ENCODE measurements around the gene SUPV3L1. TPM values are rescaled to one million over a fixed set of nuclear protein-coding genes. Genes with fewer than 3 reads are reported as not detected.

The SUPV3L1 gene
- total and polyA plus RNA-seq, 10 of the 15 experiments (the other 5 are each of a cell fraction or from before 2014, with no cell fraction given), result 18.4 to 57.8 (median 44.2) TPM

DNA sequence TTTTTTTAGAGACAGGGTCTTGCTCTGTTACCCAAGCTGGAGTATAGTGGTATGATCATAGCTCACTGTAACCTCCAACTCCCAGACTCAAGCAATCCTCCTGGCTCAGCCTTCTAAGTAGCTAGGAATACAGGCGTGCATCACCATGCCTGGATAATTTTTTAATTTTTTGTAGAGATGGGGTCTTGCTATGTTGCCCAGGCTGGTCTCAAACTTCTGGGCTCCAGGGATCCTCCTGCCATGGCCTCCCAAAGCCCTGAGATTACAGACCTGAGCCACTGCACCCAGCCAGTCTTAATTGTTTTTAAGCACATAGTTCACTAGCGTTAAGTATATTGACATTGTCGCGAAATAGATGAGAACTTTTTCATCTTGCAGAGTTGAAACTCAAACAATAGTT lies 2.0 kb downstream of the SUPV3L1 start:
- no peak for TF ChIP-seq ASH2L (IDR thresholded peaks at IDR 0.05; ENCODE audit: borderline replicate concordance, low read depth)
- RAD21 ChIA-PET (ENCODE audit: unreplicated experiment), result no interaction called here
- CTCF ChIA-PET, result no interaction called here
- POLR2A ChIA-PET, result no interaction called here
- no TSS peak for BruUV-seq (replicated peaks)
- no peak for DNase-seq (ENCODE audit: low read depth, low spot score)
- H3K4me3 ChIP-seq, result no peak overlapping the region
- ATAC-seq, result no peak
- peaks cover 4% of the 10 kb centered on the region; the same call in 1 of the 2 replicates for H3K4me1 ChIP-seq (ENCODE audit: control insufficient read depth, insufficient read depth, low read length)
- intact Hi-C loops (cut with micrococcal nuclease; ENCODE audit: unreplicated experiment) (no loop called here), in situ Hi-C loops (cut with MboI) (no loop called here)
- no peak for FAIRE-seq
- no peak overlapping the region for H2AFZ ChIP-seq (ENCODE audit: control insufficient read depth, low read depth, low read length)
- no peaks in the 10 kb centered on the region for H3K9me3 ChIP-seq (replicated peaks; ENCODE audit: control insufficient read depth, insufficient read depth, low read length)
- no peak overlapping the region for H3K9ac ChIP-seq (ENCODE audit: control insufficient read depth, insufficient read depth, low read length)
- H4K20me1 ChIP-seq (ENCODE audit: control insufficient read depth, insufficient read depth), result no peaks in the 10 kb centered on the region
- no peaks in the 10 kb centered on the region for H3K27me3 ChIP-seq (replicated peaks in 1 of 2; ENCODE audit: control insufficient read depth in 2 of 2, insufficient read depth in 2 of 2, low read length in 1 of 2)
- peak overlapping the region; percentile 18; the same call in 1 of the 2 replicates for H3K4me2 ChIP-seq (ENCODE audit: control insufficient read depth, insufficient read depth)
- no peak overlapping the region for H3K27ac ChIP-seq (ENCODE audit: control insufficient read depth, insufficient read depth)
- peaks cover 39% of the 10 kb centered on the region for H3K79me2 ChIP-seq (ENCODE audit: control insufficient read depth, insufficient read depth, low read length)
- SMC1A ChIA-PET (ENCODE audit: uncharacterized antibody, unreplicated experiment), result no interaction called here
- WGBS (ENCODE audit: insufficient coverage, insufficient replicate concordance, low lambda C conversion rate, missing lambda C conversion rate), result 98% methylated on average over 4 of the region's 4 CpGs
- H3K36me3 ChIP-seq (ENCODE audit: control insufficient read depth in 2 of 2, insufficient read depth in 2 of 2, low read length in 1 of 2), result no peaks in the 10 kb centered on the region; a peak in 1 of 4 replicates

DNA sequence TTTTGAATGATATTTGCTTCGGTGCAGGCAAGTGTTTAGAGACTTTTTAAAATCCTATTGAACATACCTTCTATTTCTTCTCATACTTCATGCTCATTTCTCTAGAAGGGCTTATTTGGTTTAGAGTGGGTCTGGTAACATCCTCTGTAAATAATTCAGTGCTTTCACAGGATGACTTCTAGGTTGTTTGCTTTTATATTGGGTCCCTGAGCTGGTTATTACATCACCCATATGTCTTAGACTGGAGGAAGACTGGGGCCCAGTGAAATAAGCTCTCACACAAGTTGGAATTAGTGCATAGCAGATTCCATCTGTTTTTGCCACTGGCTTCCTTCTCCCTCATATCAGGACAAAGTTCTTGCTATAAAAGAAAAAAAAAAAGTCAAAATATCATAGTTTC lies 6.5 kb downstream of the SUPV3L1 start:
- no peak for ATAC-seq
- intact Hi-C loops (cut with micrococcal nuclease; ENCODE audit: unreplicated experiment) (no loop called here), in situ Hi-C loops (cut with MboI) (no loop called here)
- Histone ChIP-seq H3K79me2 (ENCODE audit: control insufficient read depth, insufficient read depth, low read length) (peaks cover 24% of the 10 kb centered on the region), H3K9me3 (replicated peaks; ENCODE audit: control insufficient read depth, insufficient read depth, low read length) (no peaks in the 10 kb centered on the region), H4K20me1 (ENCODE audit: control insufficient read depth, insufficient read depth) (no peaks in the 10 kb centered on the region), H3K4me1 (ENCODE audit: control insufficient read depth, insufficient read depth, low read length) (no peaks in the 10 kb centered on the region), H3K27me3 (replicated peaks in 1 of 2; ENCODE audit: control insufficient read depth in 2 of 2, insufficient read depth in 2 of 2, low read length in 1 of 2) (no peaks in the 10 kb centered on the region), H2AFZ (ENCODE audit: control insufficient read depth, low read depth, low read length) (no peak overlapping the region), H3K4me2 (ENCODE audit: control insufficient read depth, insufficient read depth) (no peak overlapping the region), H3K36me3 (ENCODE audit: control insufficient read depth in 2 of 2, insufficient read depth in 2 of 2, low read length in 1 of 2) (peaks cover 2 to 4% of the 10 kb centered on the region in 2 experiments), H3K4me3 (no peak overlapping the region), H3K27ac (ENCODE audit: control insufficient read depth, insufficient read depth) (no peak overlapping the region), H3K9ac (ENCODE audit: control insufficient read depth, insufficient read depth, low read length) (no peak overlapping the region)
- no peak for DNase-seq (ENCODE audit: low read depth, low spot score)
- POLR2A ChIA-PET, result no interaction called here
- TF ChIP-seq, protein P1, sequence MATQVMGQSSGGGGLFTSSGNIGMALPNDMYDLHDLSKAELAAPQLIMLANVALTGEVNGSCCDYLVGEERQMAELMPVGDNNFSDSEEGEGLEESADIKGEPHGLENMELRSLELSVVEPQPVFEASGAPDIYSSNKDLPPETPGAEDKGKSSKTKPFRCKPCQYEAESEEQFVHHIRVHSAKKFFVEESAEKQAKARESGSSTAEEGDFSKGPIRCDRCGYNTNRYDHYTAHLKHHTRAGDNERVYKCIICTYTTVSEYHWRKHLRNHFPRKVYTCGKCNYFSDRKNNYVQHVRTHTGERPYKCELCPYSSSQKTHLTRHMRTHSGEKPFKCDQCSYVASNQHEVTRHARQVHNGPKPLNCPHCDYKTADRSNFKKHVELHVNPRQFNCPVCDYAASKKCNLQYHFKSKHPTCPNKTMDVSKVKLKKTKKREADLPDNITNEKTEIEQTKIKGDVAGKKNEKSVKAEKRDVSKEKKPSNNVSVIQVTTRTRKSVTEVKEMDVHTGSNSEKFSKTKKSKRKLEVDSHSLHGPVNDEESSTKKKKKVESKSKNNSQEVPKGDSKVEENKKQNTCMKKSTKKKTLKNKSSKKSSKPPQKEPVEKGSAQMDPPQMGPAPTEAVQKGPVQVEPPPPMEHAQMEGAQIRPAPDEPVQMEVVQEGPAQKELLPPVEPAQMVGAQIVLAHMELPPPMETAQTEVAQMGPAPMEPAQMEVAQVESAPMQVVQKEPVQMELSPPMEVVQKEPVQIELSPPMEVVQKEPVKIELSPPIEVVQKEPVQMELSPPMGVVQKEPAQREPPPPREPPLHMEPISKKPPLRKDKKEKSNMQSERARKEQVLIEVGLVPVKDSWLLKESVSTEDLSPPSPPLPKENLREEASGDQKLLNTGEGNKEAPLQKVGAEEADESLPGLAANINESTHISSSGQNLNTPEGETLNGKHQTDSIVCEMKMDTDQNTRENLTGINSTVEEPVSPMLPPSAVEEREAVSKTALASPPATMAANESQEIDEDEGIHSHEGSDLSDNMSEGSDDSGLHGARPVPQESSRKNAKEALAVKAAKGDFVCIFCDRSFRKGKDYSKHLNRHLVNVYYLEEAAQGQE (IDR thresholded peaks at IDR 0.05; ENCODE audit: low read depth, low read length), result no peak
- TF ChIP-seq NRF1 (conservative IDR thresholded peaks at IDR 0.05; ENCODE audit: low read depth, low read length) (no peak), IKZF1 (conservative IDR thresholded peaks at IDR 0.05) (no peak), NBN (IDR thresholded peaks at IDR 0.05) (no peak), YY1 (IDR thresholded peaks at IDR 0.05; ENCODE audit: low read depth, low read length) (no peak), BMI1 (IDR thresholded peaks at IDR 0.05; ENCODE audit: borderline replicate concordance) (no peak), GATAD2B (conservative IDR thresholded peaks at IDR 0.05; ENCODE audit: low read depth) (no peak), STAT3 (IDR thresholded peaks at IDR 0.05; ENCODE audit: low read depth, low read length) (no peak), CHD1 (IDR thresholded peaks at IDR 0.05; ENCODE audit: low read depth, low read length) (no peak)
- TF ChIP-seq, protein P2, sequence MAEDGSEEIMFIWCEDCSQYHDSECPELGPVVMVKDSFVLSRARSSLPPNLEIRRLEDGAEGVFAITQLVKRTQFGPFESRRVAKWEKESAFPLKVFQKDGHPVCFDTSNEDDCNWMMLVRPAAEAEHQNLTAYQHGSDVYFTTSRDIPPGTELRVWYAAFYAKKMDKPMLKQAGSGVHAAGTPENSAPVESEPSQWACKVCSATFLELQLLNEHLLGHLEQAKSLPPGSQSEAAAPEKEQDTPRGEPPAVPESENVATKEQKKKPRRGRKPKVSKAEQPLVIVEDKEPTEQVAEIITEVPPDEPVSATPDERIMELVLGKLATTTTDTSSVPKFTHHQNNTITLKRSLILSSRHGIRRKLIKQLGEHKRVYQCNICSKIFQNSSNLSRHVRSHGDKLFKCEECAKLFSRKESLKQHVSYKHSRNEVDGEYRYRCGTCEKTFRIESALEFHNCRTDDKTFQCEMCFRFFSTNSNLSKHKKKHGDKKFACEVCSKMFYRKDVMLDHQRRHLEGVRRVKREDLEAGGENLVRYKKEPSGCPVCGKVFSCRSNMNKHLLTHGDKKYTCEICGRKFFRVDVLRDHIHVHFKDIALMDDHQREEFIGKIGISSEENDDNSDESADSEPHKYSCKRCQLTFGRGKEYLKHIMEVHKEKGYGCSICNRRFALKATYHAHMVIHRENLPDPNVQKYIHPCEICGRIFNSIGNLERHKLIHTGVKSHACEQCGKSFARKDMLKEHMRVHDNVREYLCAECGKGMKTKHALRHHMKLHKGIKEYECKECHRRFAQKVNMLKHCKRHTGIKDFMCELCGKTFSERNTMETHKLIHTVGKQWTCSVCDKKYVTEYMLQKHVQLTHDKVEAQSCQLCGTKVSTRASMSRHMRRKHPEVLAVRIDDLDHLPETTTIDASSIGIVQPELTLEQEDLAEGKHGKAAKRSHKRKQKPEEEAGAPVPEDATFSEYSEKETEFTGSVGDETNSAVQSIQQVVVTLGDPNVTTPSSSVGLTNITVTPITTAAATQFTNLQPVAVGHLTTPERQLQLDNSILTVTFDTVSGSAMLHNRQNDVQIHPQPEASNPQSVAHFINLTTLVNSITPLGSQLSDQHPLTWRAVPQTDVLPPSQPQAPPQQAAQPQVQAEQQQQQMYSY (CRISPR knock-in tag; IDR thresholded peaks at IDR 0.05), result no peak
- CTCF ChIA-PET, result interaction anchor here (0.8 kb wide), 1 partner anchor 49 kb away, joined by 3 read pairs; no protein-coding TSS in a partner anchor
- 100% methylated on average over 1 of the region's 1 CpG for WGBS (ENCODE audit: insufficient coverage, insufficient replicate concordance, low lambda C conversion rate, missing lambda C conversion rate)
- SMC1A ChIA-PET (ENCODE audit: uncharacterized antibody, unreplicated experiment), result interaction anchor here (1.8 to 2.8 kb wide), 2 partner anchors 13 to 15 kb away, joined by 6 to 10 read pairs; no protein-coding TSS in a partner anchor
- RAD21 ChIA-PET (ENCODE audit: unreplicated experiment), result no interaction called here
- FAIRE-seq, result no peak
- BruUV-seq (replicated peaks), result no TSS peak

Measured in GM12878 (cell line).